Keratinocyte (primary cell): ENCODE data around the gene STIM1. TPM values are rescaled to one million over a fixed set of nuclear protein-coding genes. Genes with fewer than 3 reads are reported as not detected.

ENCODE experiments used
- DNase-seq: peaks from one replicate; pipeline ENCODE4 v3.0.0-alpha.2; 2011; ENCODE audit warnings: low read depth, missing footprints, low spot score
- FAIRE-seq: peaks from 2 replicates; lab custom pipeline; 2011; peaks lifted over from hg19 to GRCh38; lab: Jason Lieb, UNC
- H2AFZ ChIP-seq: 2 replicates; pipeline ENCODE4 v1.6.0; 2012; ENCODE audit warnings: low read length, control low read depth, inconsistent platforms; ENCODE audit not compliant: control insufficient read depth
- H3K27ac ChIP-seq: 2 replicates; pipeline ENCODE4 v1.5.1; 2011; ENCODE audit warnings: low read length; ENCODE audit not compliant: control insufficient read depth, insufficient read depth
- H3K27me3 ChIP-seq: 3 replicates; pipeline ENCODE4 v1.6.0; 2011; ENCODE audit warnings: low read length; ENCODE audit not compliant: control insufficient read depth, insufficient read depth; ENCODE audit errors: extremely low read depth
- H3K36me3 ChIP-seq, 2 experiments: 2 replicates in 1 of 2; 3 replicates in 1 of 2; pipeline ENCODE4 v1.5.1; 2011; ENCODE audit warnings: low read length in 2 of 2, mild to moderate bottlenecking in 1 of 2; ENCODE audit not compliant: control insufficient read depth in 2 of 2, insufficient read depth in 2 of 2; ENCODE audit errors: extremely low read depth in 1 of 2
- H3K4me1 ChIP-seq: 3 replicates; pipeline ENCODE4 v1.5.1; 2011; ENCODE audit warnings: low read length; ENCODE audit not compliant: control insufficient read depth, insufficient read depth; ENCODE audit errors: extremely low read depth
- H3K4me2 ChIP-seq: 3 replicates; pipeline ENCODE4 v1.6.0; 2011; ENCODE audit warnings: low read depth, low read length; ENCODE audit not compliant: control insufficient read depth, insufficient read depth; ENCODE audit errors: extremely low read depth
- H3K4me3 ChIP-seq, 3 experiments: fragments of 200-600 bp in 1 of 3; sonication (generic) in 1 of 3; 2 replicates in 2 of 3; 3 replicates in 1 of 3; pipeline ENCODE4 v1.5.1; 2011 to 2016; ENCODE audit warnings: low read length in 3 of 3, mild to moderate bottlenecking in 3 of 3, control low read depth in 2 of 3, inconsistent platforms in 1 of 3, low read depth in 1 of 3, mixed read lengths in 1 of 3, mixed run types in 1 of 3, moderate library complexity in 1 of 3; ENCODE audit not compliant: control insufficient read depth in 2 of 3, insufficient read depth in 2 of 3; ENCODE audit errors: extremely low read depth in 1 of 3
- H3K79me2 ChIP-seq: 2 replicates; pipeline ENCODE4 v1.6.0; 2012; ENCODE audit warnings: low read length; ENCODE audit not compliant: control insufficient read depth, insufficient read depth
- H3K9ac ChIP-seq: 3 replicates; pipeline ENCODE4 v1.6.0; 2011; ENCODE audit warnings: low read length; ENCODE audit not compliant: control insufficient read depth, insufficient read depth; ENCODE audit errors: extremely low read depth
- H3K9me1 ChIP-seq: 3 replicates; pipeline ENCODE4 v1.6.0; 2011; ENCODE audit warnings: low read length; ENCODE audit not compliant: control insufficient read depth, insufficient read depth; ENCODE audit errors: extremely low read depth
- H3K9me3 ChIP-seq: 2 replicates; pipeline ENCODE4 v1.5.1; 2012; ENCODE audit warnings: low read depth, low read length; ENCODE audit not compliant: control insufficient read depth
- H4K20me1 ChIP-seq: 3 replicates; pipeline ENCODE4 v1.6.0; 2011; ENCODE audit warnings: low read length; ENCODE audit not compliant: control insufficient read depth, insufficient read depth; ENCODE audit errors: extremely low read depth
- CTCF ChIP-seq, 3 experiments: IDR thresholded peaks in 1 of 3; conservative IDR thresholded peaks in 1 of 3; optimal IDR thresholded peaks in 1 of 3; 2 replicates in 2 of 3; 3 replicates in 1 of 3; pipeline versions ENCODE3 to v1.5.1; 2011; ENCODE audit warnings: low read length in 3 of 3, mild to moderate bottlenecking in 3 of 3, moderate library complexity in 2 of 3, control low read depth in 1 of 3, inconsistent platforms in 1 of 3; ENCODE audit not compliant: insufficient read depth in 2 of 3; ENCODE audit errors: extremely low read depth in 1 of 3
- EZH2 ChIP-seq: IDR thresholded peaks from one replicate; pipeline ENCODE4 v1.6.1; 2012; ENCODE audit warnings: inconsistent platforms, mild to moderate bottlenecking, low read length, moderate library complexity
- dilution Hi-C: fragments of 300-500 bp; cut with MboI; formaldehyde crosslinking; loops from one replicate; pipeline ENCODE4 v1.7.0; 2020; ENCODE audit warnings: low sequenced_read_pairs; ENCODE audit not compliant: extremely low pct_ligation_motif_present
- polyA plus RNA-seq, 5 experiments: library from polyadenylated mRNA; depleted of rRNA in 3 of 5; stranded (reverse) in 3 of 5; stranded (forward) in 1 of 5; unstranded in 1 of 5; fragments of >200 nt; gene quantifications; 1 replicate in 1 of 5; 2 replicates in 3 of 5; 3 replicates in 1 of 5; pipeline versions ENCODE4 v1.2.1 to v1.2.3, GENCODE V29; 2011 to 2012; ENCODE audit warnings: missing spikeins in 2 of 5, low read depth in 1 of 5, low replicate concordance in 1 of 5

Gene STIM1
- polyA plus RNA-seq, 1 donor (not counting 4 experiments of a cell fraction or from before 2014, with no cell fraction given): 23.7 TPM

- no peak overlapping the region for H3K4me3 ChIP-seq
- DNase-seq: no peak
- H3K4me2 ChIP-seq: no peak overlapping the region
- peaks cover 40% of the 10 kb centered on the region for H3K79me2 ChIP-seq
- no peak overlapping the region for H2AFZ ChIP-seq
- no peaks in the 10 kb centered on the region for H3K4me1 ChIP-seq
- no peaks in the 10 kb centered on the region for H3K27me3 ChIP-seq
- no peak for FAIRE-seq
- peaks cover 0 to 2% of the 10 kb centered on the region in 2 experiments for H3K36me3 ChIP-seq
- dilution Hi-C loops: no loop called here
- no peak overlapping the region for H3K9ac ChIP-seq
- H4K20me1 ChIP-seq: no peaks in the 10 kb centered on the region
- no peak overlapping the region for H3K27ac ChIP-seq
- no peaks in the 10 kb centered on the region for H3K9me1 ChIP-seq
- TF ChIP-seq CTCF (optimal IDR thresholded peaks at IDR 0.05 in 1 of 3, IDR thresholded peaks at IDR 0.05 in 1 of 3, conservative IDR thresholded peaks at IDR 0.05 in 1 of 3; ENCODE audit: extremely low read depth in 1 of 3, insufficient read depth in 2 of 3, low read length in 3 of 3) (no peak), EZH2 (no peak)
- H3K9me3 ChIP-seq: no peaks in the 10 kb centered on the region
Observed at GRCh38 chr11:3892156-3892555, 36.7 kb downstream of the STIM1 start.

GRCh38 chr11:3893311-3893710, 37.8 kb downstream of the STIM1 start:
- Histone ChIP-seq H3K4me2 (no peak overlapping the region), H3K4me1 (no peaks in the 10 kb centered on the region), H3K27me3 (no peaks in the 10 kb centered on the region), H2AFZ (no peak overlapping the region), H3K79me2 (peaks cover 37% of the 10 kb centered on the region), H4K20me1 (no peaks in the 10 kb centered on the region), H3K9ac (no peak overlapping the region), H3K9me1 (no peaks in the 10 kb centered on the region), H3K9me3 (no peaks in the 10 kb centered on the region), H3K36me3 (peaks cover 0 to 2% of the 10 kb centered on the region in 2 experiments), H3K4me3 (no peak overlapping the region), H3K27ac (no peak overlapping the region)
- no peak for DNase-seq
- no peak for TF ChIP-seq CTCF (optimal IDR thresholded peaks at IDR 0.05 in 1 of 3, IDR thresholded peaks at IDR 0.05 in 1 of 3, conservative IDR thresholded peaks at IDR 0.05 in 1 of 3; ENCODE audit: extremely low read depth in 1 of 3, insufficient read depth in 2 of 3, low read length in 3 of 3)
- dilution Hi-C loops: no loop called here
- FAIRE-seq: no peak
